DMS153 (cell line): ENCODE data around the gene GPR89B.
A peak's percentile ranks its signal among the peaks of the same experiment; 100 is the strongest.
"Not testable (repeated sequence)": the region's sequence is repeated elsewhere in the genome, so short reads cannot be mapped to it uniquely, and the experiment has no call there.

Experiments
- DNase-seq: peaks from one replicate; lab custom pipeline; 2025; lab: John Stamatoyannopoulos, UW

Gene GPR89B

DNA sequence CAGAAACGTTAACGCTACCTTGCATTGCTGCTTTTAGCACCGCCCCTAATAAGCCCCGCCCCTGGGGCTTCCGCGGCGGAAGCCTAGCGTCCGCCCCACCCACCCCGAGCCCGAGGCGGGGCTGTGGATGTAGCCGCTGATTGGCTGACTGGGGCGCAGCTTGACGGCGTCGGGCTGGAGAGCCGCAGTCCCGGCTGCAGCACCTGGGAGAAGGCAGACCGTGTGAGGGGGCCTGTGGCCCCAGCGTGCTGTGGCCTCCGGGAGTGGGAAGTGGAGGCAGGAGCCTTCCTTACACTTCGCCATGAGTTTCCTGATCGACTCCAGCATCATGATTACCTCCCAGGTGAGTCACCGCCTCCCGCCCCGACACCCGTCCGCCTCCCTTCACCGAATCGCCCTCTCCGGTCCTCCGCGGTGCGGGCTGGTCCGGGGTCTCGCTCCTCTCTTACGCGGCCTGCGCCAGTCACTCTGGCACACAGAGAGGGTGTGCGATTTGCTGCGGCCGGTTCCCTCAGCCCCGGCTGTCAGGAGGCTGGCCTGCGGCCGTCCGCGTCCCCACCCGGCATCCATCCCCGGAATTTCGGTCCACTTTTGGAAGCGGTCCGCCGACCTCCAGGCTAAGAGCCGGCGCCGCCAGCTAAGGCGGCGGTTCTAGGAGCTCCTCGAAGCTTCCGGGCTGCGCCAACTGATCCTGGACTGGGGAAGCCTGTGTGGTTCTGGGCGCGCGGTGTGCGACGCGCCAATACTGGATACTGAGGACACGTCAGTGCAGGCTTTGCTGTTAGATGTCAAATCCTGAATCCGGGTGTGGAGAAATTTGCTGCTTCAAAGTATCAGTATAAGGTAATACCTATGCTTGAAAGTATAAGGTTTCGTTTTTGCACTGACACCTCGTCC lies at the start of gene GPR89B:
TSS of gene GPR89B (plus strand) at position 185 of the 897 bp plus-strand sequence. CDS start at position 302, 117 bp downstream.
- peak; percentile 94 for DNase-seq

DNA sequence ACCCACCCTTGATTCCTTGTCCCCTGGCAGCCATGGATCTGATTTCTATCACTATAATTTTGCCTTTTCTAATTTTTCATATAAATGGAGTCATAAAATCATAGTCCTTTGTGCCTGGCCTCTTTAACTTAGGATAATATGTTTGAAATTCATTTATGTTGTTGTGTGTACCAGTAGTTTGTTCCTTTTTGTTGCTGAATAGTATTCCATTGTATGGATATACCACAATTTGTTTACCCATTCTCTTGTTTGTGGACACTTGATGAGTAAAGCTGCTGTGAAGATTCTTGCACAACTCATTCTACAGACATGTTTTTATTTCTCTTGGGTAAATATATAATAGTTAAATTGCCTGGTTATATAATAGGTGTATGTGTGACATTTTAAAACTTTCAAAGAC lies 48.3 kb upstream of the GPR89B start:
- DNase-seq: no peak

DNA sequence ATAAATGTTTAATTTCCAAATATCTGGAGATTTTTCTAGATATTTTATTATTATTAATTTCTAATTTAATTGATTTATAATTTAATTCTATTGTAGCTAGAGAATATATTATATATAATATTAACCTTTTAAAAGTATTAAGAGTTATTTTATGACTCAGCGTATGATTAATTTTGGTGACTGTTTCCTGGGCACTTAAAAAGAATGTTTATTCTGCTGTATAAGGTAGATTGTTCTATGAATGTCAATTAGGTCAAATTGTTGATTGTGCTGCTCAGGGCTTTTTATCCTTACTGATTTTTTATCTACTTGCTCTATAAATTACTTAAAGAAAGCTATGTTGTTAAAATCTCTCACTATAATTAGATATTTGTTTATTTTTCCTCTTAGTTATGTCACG lies 45.7 kb upstream of the GPR89B start:
- DNase-seq: no peak

DNA sequence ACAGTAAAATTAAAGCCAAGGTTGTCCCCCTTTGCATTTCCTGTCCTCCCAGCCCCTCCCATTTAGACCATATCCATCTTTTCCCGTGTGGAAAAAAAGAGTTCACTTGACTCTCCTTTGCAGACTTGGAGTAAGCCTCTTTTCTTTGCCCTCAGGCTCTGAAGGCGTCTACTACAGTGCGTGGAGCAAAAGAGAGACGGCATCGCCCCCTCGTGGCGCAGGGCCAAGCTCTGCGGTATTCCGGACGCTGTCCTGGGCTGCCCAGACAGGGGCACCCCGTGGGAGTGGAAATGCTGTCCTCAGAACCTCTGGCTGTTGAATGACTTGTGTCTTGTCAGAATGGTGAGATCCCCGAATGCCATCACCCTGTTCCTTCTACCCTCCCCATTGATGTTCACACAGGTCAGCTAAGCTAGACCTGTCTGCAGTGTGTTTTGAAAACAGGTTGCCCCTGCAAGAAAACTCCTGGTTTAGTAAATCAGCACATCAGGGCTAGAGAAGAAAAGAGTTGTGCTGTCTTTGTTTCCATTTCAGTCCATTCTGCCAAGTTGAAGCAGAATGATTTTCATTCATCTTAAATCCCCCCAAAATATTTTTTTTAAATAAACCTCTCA lies 37.9 kb upstream of the GPR89B start:
- DNase-seq: peak; percentile 65

DNA sequence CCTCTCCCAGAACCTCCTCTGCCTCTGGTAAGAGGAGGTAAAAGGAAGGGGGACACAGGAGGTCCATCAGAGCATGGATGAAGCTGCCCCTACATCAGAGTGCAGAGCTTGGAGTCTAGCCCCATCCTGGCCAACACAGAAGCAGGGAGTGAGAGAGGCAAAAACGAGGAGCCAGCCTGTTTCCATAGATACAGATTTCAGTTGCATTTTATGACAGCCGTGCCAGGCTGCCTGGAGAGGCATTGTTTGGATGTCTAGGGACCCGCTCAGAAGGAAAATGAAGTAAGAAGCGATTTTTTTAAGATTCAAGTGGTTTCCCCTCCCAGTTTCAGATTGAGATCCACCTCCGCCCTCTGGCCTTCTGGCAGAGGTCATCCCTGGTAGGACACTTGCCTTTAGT lies 37.1 kb upstream of the GPR89B start:
- no peak for DNase-seq

DNA sequence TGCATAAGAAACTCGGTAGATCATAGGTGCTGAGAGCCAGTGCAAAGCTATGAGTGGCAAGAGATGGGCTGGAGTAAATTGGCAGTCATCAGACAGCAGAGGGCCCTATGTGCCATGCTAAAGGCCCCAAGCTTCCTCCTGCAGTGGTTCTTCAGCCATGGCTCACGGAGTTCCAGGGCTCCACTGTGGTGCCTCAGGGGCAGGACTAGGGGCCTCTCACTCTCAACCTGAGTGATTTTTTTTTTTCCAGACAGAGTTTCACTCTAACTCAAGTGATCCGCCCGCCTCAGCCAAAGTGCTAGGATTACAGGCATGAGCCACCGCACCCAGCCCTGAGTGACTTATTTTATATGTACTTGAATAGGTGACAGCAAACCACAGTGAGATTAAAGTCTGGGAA lies 36.0 kb upstream of the GPR89B start:
- peak; percentile 55 for DNase-seq

DNA sequence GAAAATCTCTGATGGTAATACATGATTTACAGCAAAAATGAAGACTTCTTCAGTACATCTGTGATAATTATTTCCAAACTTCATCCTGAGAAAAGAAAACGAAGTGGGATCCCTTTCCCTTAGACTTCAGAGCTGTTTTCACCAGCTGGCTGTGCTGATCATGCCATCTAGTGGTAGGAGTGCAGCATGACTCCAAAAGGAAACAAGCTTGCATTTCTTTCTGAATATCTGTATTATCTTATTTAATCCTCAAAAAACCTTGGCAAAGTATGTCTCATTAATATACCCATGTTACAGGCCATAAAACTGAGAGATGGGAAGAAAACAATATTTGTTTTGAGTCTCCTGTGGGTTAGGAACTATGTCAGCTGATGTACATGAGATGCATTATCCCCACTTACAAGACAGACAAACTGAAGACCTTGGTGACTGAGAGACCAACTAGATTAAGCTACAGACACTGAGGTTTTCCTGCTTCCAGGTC lies 35.4 kb upstream of the GPR89B start:
- peak; percentile 69 for DNase-seq

DNA sequence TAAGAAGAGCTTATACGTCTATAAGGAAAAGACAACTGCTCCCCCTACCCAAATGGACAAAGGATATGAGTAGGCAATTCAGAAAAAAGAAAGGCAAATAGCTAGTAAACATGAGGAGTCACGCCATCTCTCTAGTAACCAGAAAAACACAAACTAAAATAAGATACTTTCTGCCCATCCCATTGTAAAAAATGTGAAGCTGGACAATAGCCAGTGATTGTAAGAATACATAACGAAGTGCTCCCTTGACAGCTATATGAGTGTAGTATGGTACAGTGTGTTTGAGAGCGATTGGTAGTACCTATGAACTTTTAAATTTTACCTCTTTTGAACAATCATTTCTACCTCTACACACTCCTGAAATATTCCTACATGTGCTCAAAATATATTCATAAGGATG lies 33.1 kb upstream of the GPR89B start:
- DNase-seq: no peak

DNA sequence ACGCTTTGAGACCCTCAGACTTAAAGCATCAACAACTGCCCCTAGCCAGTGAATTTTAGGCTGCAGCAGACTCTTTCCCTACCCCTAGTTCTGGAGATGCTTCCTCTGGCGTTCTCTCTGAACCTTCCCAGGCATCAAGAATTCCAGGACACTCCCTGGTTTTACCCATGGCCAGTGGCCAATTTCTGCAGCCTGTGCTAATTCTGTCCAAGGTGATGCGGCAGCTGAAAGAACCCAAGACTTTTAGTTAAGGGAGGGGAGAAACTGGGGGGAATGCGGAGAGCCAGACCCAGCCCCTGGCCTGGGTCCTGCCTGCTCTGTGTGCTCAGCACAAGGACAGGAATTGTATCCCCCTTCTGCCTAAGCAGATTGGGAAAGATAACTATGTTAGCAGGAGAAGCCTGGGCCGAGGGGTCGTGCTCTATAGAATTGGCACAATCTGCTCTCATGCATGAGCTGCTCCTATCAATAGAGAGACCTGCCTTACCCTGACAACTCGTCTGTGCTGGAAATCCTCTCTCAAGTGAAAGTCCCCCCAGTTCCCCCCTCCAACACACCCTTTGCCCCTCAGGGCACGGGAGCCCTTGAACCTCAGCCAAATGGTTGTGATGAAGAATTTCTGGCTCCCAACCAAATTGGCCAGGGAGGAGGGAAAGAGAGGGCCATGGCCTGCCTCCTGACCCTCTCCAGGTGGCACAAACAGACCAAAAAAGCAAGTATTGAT lies 31.0 kb upstream of the GPR89B start:
- DNase-seq: no peak

DNA sequence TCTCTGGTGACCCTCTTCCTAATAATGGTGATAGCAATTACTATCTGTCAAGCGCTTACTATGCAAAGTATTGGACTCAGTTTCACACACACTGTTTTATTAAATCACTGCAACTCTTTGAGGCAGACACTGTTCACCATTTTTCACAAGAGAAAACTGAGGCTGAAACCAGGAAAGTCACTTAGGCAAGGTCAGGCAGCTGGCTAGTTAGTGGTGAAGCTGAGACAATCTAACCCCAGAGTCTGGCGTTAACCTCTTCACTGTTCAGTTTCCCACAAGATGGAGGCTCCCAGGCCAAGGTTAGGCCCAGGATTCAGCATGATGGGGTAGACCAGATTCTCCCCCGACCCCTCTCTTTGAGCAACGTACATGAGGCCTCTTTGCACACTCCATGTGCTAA lies 30.4 kb upstream of the GPR89B start:
- DNase-seq: no peak

DNA sequence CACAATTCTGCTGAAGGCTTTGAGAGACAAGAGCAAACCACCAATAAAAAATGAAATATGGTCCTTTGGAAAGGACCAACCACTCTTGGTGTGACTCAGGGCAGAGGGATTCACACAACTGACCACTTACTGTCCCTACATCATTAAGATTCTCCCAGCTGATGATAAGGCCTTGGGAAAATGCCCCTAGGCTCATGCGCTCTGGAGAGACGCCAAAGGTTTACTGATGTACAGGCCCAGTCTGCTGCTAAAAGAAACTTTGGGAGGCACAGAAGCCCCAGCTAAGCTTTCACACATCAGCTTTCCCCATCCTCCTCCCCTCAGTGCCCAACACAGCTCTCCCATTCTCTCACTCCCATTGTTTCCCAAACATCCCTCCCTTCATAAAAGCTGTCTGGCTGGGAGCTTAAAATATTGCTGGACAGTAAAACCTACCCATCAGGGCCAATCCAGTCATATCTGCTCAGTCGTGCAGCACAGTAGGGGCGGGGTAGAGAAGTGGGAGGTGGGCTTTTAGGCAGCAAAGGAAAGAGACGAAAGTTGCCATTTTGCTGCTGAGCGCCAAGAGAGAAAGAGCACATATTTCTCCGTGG lies 25.9 kb upstream of the GPR89B start, which contains the start of gene GJA8:
TSS of gene GJA8 (plus strand) at position 543 of the 593 bp plus-strand sequence. CDS start 5,161 bp downstream, outside the sequence.
- no peak for DNase-seq

DNA sequence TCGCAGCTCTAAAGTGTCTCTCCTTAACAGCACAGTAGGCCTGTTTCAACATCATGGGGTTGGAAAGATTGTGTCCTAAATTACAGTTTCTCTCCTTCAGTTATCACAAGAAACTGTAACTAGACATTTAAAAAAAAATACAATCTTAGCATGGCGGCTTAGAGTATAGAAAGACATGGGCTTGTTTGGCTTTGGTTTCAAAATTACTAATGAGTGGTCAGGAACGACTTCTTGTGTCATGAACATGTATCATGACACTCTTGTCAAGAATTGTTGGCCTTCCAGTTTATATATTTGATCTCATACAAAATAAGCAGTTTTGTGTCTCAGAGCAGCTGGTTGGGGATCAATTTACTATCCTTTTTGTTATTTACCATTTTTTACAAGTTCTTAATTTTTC lies 23.5 kb upstream of the GPR89B start:
- DNase-seq: no peak

DNA sequence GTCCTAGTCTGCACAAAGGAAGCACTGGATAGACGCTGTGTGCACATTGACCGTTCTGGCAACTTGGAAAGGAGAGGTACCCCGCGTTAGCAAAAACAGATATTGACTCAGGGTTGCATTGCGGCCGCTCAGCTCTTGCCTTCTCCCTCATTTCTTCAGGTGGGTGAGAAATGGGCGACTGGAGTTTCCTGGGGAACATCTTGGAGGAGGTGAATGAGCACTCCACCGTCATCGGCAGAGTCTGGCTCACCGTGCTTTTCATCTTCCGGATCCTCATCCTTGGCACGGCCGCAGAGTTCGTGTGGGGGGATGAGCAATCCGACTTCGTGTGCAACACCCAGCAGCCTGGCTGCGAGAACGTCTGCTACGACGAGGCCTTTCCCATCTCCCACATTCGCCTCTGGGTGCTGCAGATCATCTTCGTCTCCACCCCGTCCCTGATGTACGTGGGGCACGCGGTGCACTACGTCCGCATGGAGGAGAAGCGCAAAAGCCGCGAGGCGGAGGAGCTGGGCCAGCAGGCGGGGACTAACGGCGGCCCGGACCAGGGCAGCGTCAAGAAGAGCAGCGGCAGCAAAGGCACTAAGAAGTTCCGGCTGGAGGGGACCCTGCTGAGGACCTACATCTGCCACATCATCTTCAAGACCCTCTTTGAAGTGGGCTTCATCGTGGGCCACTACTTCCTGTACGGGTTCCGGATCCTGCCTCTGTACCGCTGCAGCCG lies 20.3 kb upstream of the GPR89B start:
- DNase-seq: no peak

DNA sequence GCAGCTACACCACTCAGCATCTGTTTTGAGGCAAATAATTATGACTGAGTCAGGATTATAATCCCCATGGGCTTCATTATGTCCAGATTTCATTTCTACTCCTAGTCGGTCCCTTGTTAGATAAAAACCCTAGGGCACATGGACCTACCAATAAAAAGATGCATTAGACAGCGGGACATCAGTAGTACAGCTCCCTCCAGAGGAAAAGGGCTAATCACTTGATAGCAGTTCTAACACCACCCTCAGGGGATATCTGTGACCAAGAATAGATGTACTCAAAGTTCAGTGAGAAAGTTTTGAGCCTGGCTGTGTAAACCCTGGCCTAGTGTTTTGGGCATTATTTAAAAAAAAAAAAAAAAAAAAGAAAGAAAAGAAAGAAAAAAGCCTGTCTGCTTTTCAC lies 15.7 kb upstream of the GPR89B start:
- DNase-seq: no peak

DNA sequence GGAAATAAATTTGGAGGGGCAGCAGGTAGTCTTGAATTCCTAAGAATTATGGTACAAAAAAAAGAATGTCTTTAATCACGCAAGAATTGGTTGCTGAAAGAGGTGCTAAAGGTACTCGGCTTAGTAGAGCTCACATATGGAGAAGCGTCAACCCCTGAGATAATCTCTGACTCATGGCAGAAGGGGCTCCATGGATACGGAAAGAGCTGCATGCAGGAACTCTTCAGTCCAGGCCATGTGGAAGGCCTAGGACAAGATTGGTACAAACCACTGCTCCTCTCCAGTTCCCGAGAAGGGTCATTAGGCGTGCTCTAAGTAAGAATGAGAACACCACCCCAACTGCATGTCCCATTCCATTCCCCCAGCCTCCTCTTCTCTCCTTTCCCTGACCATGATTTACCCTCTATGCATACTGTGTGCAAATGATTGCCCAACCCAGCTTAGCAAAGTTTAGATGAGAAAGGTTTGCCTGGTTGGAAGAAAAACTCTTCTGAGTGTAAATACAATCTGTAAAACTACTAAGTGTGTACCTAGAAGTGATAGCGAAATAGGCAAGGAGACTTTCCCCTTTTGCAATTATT lies 14.8 kb upstream of the GPR89B start:
- DNase-seq: no peak

DNA sequence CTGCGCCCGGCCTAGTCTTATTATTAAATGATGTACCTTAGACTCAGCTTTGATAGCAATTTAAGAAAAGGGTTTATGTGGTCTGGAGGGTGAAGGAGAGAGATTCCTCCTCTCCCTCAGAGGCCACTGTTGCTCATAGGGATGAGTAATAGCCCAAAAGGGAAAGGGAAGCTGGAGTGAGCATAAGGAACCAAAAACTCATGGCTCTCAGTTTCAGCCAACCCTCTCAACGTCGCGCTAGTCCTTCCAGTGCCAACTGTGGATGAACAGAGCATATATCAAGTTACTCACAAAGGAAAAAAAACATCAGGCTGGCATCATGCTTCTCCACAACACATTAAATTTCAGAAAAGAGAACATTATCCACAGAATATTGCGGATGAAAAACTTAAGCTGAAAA lies 8.3 kb upstream of the GPR89B start:
- DNase-seq: no peak

DNA sequence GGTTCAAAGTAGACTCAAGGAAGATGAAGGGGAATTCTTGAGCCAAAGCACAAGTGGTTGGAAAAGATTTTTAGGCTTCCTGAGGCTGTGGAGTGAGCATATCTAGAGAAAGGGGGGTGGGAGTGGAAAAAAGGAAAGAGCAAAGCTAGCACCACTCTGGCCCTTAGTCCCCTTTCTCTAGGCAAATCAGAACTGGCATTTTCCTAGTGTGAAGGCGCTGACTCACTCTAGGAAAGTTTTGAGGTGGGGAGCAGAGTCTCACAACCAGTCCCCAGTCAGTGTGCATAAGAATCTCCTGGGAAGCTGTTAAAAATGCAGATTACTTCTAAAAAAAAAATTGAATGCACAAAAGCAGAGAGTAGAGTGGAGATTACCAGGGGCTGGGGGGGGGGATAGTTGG lies 3.4 kb upstream of the GPR89B start:
- DNase-seq: no peak

DNA sequence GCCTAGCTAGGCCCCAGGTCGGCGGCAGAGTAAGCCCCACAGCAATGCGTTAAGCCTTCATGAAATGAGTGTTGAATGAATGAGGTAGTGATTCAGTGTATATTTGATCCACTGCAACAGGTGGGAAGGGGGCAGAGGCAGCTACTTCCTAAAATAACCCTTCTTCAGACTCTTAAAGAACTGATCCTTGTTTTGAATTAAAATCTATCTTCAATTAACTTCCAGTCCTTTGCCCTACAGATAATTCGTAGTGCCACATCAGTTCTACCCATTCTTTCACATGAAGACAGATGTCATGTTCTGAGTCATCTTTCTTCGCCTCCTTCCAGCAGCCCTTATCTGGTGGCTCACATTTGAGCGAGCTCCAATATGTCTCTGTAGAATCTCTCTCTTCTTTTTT lies 1.0 kb upstream of the GPR89B start:
- not testable (repeated sequence) for DNase-seq

DNA sequence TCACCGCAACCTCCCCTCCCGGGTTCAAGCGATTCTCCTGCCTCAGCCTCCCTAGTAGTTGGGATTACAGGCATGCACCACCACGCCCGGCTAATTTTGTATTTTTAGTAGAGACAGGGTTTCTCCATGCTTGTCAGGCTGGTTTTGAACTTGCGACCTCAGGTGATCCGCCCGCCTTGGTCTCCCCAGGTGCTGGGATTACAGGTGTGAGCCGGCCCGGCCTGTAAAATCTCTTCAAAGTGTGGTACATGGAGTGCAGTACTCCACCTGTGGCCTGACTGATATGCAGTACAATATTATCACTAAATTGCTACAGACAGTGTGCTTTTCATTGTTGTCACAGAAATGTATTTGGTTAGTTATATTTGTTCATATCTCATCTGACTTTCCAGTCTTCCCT lies 531 bp upstream of the GPR89B start:
- not testable (repeated sequence) for DNase-seq

DNA sequence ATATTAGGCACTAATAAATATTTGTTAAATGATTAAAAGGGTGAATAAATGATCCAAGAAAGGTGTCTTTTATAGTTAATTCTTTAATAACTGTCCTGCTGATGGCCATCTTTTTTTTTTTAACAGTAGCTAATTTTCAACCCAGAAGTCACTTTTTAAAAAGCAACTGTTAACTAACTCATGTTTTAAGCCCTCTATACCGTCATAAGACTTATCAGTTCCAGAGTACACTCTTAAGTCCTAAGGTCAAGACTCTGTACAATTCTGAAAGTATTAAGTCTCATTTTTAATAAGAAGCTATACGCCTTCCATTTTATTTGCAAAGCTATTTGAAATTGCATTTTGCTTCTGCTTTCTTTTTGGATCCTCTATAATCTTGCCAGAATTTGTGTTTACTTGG lies 2.9 kb downstream of the GPR89B start:
- DNase-seq: not testable (repeated sequence)

DNA sequence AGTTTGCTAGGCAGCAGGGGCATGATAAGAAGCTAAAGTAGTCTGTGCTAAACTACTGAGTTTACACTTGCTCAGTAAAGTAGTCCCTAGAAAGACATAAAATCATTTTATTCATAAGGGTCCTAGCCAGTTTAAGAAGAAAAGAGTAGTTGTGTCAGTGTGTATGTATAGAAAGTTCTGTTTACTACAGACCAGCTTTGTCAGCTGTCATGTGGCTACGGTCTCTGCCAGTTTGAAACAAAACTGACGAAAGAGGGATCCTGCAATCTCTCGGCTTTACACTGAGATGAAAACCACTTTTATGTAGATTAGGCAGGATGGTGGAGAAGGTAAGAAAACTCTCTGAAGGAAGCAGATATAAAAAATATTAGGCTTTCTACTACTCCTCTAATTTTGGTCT lies 7.1 kb downstream of the GPR89B start:
- not testable (repeated sequence) for DNase-seq
